Measurements from ENCODE around the gene MON2. TPM values are rescaled to one million over a fixed set of nuclear protein-coding genes. Genes with fewer than 3 reads are reported as not detected.

MON2 gene
- total and polyA plus RNA-seq, 10 of the 15 experiments (the other 5 are each of a cell fraction or from before 2014, with no cell fraction given), result 5.4 to 34.3 (median 23.4) TPM

DNA sequence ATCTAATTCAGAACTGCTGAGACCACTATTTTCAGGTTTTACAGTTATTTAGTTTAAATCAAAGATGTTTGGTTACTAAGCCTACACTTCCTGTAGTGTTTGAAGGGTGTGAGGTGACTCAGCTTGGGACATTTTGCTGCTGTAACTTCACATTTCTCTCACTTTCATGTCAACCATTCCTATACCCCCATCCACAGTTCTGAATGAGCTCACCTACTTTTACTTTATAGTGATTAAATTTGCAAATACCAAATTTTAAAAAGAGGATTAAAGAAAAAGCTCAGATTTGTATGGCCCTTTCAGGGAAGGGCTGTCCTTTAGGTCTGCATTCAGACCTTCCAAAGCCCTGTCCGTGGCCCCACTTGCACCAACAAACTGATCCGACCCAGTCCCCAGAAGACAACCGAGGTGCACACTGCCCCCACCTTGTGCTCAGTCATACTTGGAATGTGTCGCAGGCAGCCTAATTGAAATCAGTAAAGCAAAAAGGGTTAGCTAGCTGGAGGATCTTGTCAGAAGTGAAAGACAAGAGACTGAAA lies 174.4 kb downstream of the MON2 start (continued):
- TF ChIP-seq, protein P1, sequence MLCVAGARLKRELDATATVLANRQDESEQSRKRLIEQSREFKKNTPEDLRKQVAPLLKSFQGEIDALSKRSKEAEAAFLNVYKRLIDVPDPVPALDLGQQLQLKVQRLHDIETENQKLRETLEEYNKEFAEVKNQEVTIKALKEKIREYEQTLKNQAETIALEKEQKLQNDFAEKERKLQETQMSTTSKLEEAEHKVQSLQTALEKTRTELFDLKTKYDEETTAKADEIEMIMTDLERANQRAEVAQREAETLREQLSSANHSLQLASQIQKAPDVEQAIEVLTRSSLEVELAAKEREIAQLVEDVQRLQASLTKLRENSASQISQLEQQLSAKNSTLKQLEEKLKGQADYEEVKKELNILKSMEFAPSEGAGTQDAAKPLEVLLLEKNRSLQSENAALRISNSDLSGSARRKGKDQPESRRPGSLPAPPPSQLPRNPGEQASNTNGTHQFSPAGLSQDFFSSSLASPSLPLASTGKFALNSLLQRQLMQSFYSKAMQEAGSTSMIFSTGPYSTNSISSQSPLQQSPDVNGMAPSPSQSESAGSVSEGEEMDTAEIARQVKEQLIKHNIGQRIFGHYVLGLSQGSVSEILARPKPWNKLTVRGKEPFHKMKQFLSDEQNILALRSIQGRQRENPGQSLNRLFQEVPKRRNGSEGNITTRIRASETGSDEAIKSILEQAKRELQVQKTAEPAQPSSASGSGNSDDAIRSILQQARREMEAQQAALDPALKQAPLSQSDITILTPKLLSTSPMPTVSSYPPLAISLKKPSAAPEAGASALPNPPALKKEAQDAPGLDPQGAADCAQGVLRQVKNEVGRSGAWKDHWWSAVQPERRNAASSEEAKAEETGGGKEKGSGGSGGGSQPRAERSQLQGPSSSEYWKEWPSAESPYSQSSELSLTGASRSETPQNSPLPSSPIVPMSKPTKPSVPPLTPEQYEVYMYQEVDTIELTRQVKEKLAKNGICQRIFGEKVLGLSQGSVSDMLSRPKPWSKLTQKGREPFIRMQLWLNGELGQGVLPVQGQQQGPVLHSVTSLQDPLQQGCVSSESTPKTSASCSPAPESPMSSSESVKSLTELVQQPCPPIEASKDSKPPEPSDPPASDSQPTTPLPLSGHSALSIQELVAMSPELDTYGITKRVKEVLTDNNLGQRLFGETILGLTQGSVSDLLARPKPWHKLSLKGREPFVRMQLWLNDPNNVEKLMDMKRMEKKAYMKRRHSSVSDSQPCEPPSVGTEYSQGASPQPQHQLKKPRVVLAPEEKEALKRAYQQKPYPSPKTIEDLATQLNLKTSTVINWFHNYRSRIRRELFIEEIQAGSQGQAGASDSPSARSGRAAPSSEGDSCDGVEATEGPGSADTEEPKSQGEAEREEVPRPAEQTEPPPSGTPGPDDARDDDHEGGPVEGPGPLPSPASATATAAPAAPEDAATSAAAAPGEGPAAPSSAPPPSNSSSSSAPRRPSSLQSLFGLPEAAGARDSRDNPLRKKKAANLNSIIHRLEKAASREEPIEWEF (IDR thresholded peaks at IDR 0.05; ENCODE audit: insufficient replicate concordance, low read depth, low read length), result no peak
- TF ChIP-seq SMAD5 (IDR thresholded peaks at IDR 0.05; ENCODE audit: low read depth), result no peak
- TF ChIP-seq SIN3A (IDR thresholded peaks at IDR 0.05; ENCODE audit: low read depth, low read length), result no peak
- peak in 1 of 2 experiments; percentile 61; a peak in 2 of 4 replicates for TF ChIP-seq ETV6 (conservative IDR thresholded peaks at IDR 0.05 in 1 of 2, IDR thresholded peaks at IDR 0.05 in 1 of 2; ENCODE audit: borderline replicate concordance in 1 of 2, low read depth in 1 of 2)
- TF ChIP-seq ZBED1 (IDR thresholded peaks at IDR 0.05; ENCODE audit: borderline replicate concordance), result peak; percentile 35; the same call in 1 of the 2 replicates
- no peak for TF ChIP-seq SREBF1 (IDR thresholded peaks at IDR 0.05; ENCODE audit: low read length)
- TF ChIP-seq, protein P2, sequence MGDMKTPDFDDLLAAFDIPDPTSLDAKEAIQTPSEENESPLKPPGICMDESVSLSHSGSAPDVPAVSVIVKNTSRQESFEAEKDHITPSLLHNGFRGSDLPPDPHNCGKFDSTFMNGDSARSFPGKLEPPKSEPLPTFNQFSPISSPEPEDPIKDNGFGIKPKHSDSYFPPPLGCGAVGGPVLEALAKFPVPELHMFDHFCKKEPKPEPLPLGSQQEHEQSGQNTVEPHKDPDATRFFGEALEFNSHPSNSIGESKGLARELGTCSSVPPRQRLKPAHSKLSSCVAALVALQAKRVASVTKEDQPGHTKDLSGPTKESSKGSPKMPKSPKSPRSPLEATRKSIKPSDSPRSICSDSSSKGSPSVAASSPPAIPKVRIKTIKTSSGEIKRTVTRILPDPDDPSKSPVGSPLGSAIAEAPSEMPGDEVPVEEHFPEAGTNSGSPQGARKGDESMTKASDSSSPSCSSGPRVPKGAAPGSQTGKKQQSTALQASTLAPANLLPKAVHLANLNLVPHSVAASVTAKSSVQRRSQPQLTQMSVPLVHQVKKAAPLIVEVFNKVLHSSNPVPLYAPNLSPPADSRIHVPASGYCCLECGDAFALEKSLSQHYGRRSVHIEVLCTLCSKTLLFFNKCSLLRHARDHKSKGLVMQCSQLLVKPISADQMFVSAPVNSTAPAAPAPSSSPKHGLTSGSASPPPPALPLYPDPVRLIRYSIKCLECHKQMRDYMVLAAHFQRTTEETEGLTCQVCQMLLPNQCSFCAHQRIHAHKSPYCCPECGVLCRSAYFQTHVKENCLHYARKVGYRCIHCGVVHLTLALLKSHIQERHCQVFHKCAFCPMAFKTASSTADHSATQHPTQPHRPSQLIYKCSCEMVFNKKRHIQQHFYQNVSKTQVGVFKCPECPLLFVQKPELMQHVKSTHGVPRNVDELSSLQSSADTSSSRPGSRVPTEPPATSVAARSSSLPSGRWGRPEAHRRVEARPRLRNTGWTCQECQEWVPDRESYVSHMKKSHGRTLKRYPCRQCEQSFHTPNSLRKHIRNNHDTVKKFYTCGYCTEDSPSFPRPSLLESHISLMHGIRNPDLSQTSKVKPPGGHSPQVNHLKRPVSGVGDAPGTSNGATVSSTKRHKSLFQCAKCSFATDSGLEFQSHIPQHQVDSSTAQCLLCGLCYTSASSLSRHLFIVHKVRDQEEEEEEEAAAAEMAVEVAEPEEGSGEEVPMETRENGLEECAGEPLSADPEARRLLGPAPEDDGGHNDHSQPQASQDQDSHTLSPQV (IDR thresholded peaks at IDR 0.05), result no peak
- no peak for TF ChIP-seq NR2F1 (conservative IDR thresholded peaks at IDR 0.05)
- TF ChIP-seq TCF3 (IDR thresholded peaks at IDR 0.05; ENCODE audit: borderline replicate concordance, insufficient read depth, low read depth, low read length), result no peak
- TF ChIP-seq, protein P3, sequence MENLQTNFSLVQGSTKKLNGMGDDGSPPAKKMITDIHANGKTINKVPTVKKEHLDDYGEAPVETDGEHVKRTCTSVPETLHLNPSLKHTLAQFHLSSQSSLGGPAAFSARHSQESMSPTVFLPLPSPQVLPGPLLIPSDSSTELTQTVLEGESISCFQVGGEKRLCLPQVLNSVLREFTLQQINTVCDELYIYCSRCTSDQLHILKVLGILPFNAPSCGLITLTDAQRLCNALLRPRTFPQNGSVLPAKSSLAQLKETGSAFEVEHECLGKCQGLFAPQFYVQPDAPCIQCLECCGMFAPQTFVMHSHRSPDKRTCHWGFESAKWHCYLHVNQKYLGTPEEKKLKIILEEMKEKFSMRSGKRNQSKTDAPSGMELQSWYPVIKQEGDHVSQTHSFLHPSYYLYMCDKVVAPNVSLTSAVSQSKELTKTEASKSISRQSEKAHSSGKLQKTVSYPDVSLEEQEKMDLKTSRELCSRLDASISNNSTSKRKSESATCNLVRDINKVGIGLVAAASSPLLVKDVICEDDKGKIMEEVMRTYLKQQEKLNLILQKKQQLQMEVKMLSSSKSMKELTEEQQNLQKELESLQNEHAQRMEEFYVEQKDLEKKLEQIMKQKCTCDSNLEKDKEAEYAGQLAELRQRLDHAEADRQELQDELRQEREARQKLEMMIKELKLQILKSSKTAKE (IDR thresholded peaks at IDR 0.05; ENCODE audit: low read depth, poor library complexity, severe bottlenecking), result no peak
- 0 out of 4 replicates have a peak, but pooled peaks of 1 of the 2 experiments have one; percentile 16 for TF ChIP-seq SRF (IDR thresholded peaks at IDR 0.05; ENCODE audit: low read depth in 2 of 2, low read length in 2 of 2)
- TF ChIP-seq ZNF24 (IDR thresholded peaks at IDR 0.05), result no peak
- no peak for TF ChIP-seq SP1 (IDR thresholded peaks at IDR 0.05; ENCODE audit: low read depth, low read length)
- TF ChIP-seq CHD1 (IDR thresholded peaks at IDR 0.05; ENCODE audit: low read depth, low read length), result no peak
- 0 out of 2 replicates have a peak, but pooled peaks have one; percentile 47 for TF ChIP-seq ASH2L (IDR thresholded peaks at IDR 0.05; ENCODE audit: borderline replicate concordance, low read depth)
- peak; percentile 66; the same call in 1 of the 2 replicates for TF ChIP-seq IRF4 (IDR thresholded peaks at IDR 0.05; ENCODE audit: low read depth, low read length)
- 0 out of 2 replicates have a peak, but pooled peaks have one; percentile 9 for TF ChIP-seq CREB1 (IDR thresholded peaks at IDR 0.05; ENCODE audit: low read depth)
- TF ChIP-seq, protein P4, sequence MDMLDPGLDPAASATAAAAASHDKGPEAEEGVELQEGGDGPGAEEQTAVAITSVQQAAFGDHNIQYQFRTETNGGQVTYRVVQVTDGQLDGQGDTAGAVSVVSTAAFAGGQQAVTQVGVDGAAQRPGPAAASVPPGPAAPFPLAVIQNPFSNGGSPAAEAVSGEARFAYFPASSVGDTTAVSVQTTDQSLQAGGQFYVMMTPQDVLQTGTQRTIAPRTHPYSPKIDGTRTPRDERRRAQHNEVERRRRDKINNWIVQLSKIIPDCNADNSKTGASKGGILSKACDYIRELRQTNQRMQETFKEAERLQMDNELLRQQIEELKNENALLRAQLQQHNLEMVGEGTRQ (IDR thresholded peaks at IDR 0.05; ENCODE audit: borderline replicate concordance, low read depth, low read length), result no peak
